Measurements from ENCODE around the gene CHDH.

The CHDH gene

GRCh38 chr3:53807117-53807810 is 39.0 kb downstream of the CHDH start:
- DNase-seq: no peak

GRCh38 chr3:53806182-53807116 is 39.8 kb downstream of the CHDH start:
- DNase-seq: no peak

GRCh38 chr3:53805463-53806159 is 40.6 kb downstream of the CHDH start:
- DNase-seq: no peak

GRCh38 chr3:53804697-53805462 is 41.3 kb downstream of the CHDH start:
- DNase-seq: no peak

GRCh38 chr3:53803816-53804695 is 42.2 kb downstream of the CHDH start:
- no peak for DNase-seq

GRCh38 chr3:53803124-53803815 is 42.9 kb downstream of the CHDH start:
- no peak for DNase-seq

- DNase-seq: no peak
Observed at GRCh38 chr3:53802256-53802880, 43.9 kb downstream of the CHDH start.

- no peak for DNase-seq
Observed at GRCh38 chr3:53801319-53801718, 44.9 kb downstream of the CHDH start.

- DNase-seq: no peak
Observed at GRCh38 chr3:53800041-53800906, 45.9 kb downstream of the CHDH start.

GRCh38 chr3:53799338-53799865 is 46.8 kb downstream of the CHDH start:
- no peak for DNase-seq

- DNase-seq: no peak
Observed at GRCh38 chr3:53798144-53798543, 48.1 kb downstream of the CHDH start.

GRCh38 chr3:53795789-53796560 is 50.2 kb downstream of the CHDH start:
- DNase-seq: no peak

- DNase-seq: no peak
Observed at GRCh38 chr3:53795176-53795575, 51.0 kb downstream of the CHDH start.

- DNase-seq: no peak
Observed at GRCh38 chr3:53794597-53794996, 51.6 kb downstream of the CHDH start.

- DNase-seq: no peak
Observed at GRCh38 chr3:53792866-53793265, 53.4 kb downstream of the CHDH start.

- no peak for DNase-seq
Observed at GRCh38 chr3:53791317-53791716, 54.9 kb downstream of the CHDH start.

GRCh38 chr3:53790470-53790869 is 55.7 kb downstream of the CHDH start:
- DNase-seq: no peak

GRCh38 chr3:53789459-53789858 is 56.8 kb downstream of the CHDH start:
- no peak for DNase-seq
